GM18909 (cell line): Measurements from ENCODE around the gene STMN1.

Experiments
- ATAC-seq: cut with Tn5 transposase; IDR thresholded peaks from one replicate; pipeline ENCODE4 v1.9.1; 2021; ENCODE audit warnings: mild to moderate bottlenecking; ENCODE audit not compliant: unreplicated experiment, poor library complexity

The STMN1 gene

GRCh38 chr1:25897754-25898153 lies 8.5 kb downstream of the STMN1 start:
- ATAC-seq, result no peak

GRCh38 chr1:25896266-25896665 lies 10.0 kb downstream of the STMN1 start:
- ATAC-seq, result no peak

- peak; percentile 76 for ATAC-seq
Measured at GRCh38 chr1:25895365-25895990, 10.7 kb downstream of the STMN1 start.

GRCh38 chr1:25893116-25893515 lies 13.1 kb downstream of the STMN1 start:
- no peak for ATAC-seq

GRCh38 chr1:25891606-25892005 lies 14.6 kb downstream of the STMN1 start:
- no peak for ATAC-seq

GRCh38 chr1:25890239-25891034 lies 15.8 kb downstream of the STMN1 start:
- ATAC-seq, result no peak

GRCh38 chr1:25889470-25889869 lies 16.7 kb downstream of the STMN1 start:
- no peak for ATAC-seq

GRCh38 chr1:25888426-25888987 lies 17.7 kb downstream of the STMN1 start:
- no peak for ATAC-seq

- ATAC-seq, result no peak
Measured at GRCh38 chr1:25885602-25886001, 20.6 kb downstream of the STMN1 start.

- no peak for ATAC-seq
Measured at GRCh38 chr1:25881266-25881665, 25.0 kb downstream of the STMN1 start.

- ATAC-seq, result no peak
Measured at GRCh38 chr1:25880518-25880917, 25.7 kb downstream of the STMN1 start.

- no peak for ATAC-seq
Measured at GRCh38 chr1:25879675-25880074, 26.5 kb downstream of the STMN1 start.

GRCh38 chr1:25878690-25879089 lies 27.5 kb downstream of the STMN1 start:
- no peak for ATAC-seq

GRCh38 chr1:25877155-25877554 lies 29.1 kb downstream of the STMN1 start:
- ATAC-seq, result no peak

GRCh38 chr1:25876693-25877077 lies 29.5 kb downstream of the STMN1 start:
- ATAC-seq, result no peak

GRCh38 chr1:25875856-25876692 lies 30.1 kb downstream of the STMN1 start:
- peak; percentile 24 for ATAC-seq

GRCh38 chr1:25875154-25875855 lies 30.9 kb downstream of the STMN1 start, which contains the start of gene PAQR7:
PAQR7 (minus strand) TSS chr1:25875708; CDS start chr1:25863839, 11,869 bp downstream.
- ATAC-seq, result peak; percentile 63

GRCh38 chr1:25874635-25875153 lies 31.5 kb downstream of the STMN1 start:
- ATAC-seq, result no peak

GRCh38 chr1:25874209-25874608 lies 32.0 kb downstream of the STMN1 start:
- no peak for ATAC-seq

- ATAC-seq, result no peak
Measured at GRCh38 chr1:25873120-25873519, 33.1 kb downstream of the STMN1 start.
